Stimulated activated CD4-positive, alpha-beta T cell treated with anti-CD3 and anti-CD28 coated beads, Interleukin-2, amount 100 ng/mL, for 48 hours (primary cell): ENCODE results near the gene ABCG8.
"Not testable (repeated sequence)": the region's sequence is repeated elsewhere in the genome, so short reads cannot be mapped to it uniquely, and the experiment has no call there.

Experiments used
- DNase-seq, 2 donors: peaks; one replicate each; pipeline ENCODE4 v3.0.0-alpha.2; 2020

ABCG8 gene

GRCh38 chr2:43874776-43875451 is 36.1 kb downstream of the ABCG8 start:
- DNase-seq = no peak

GRCh38 chr2:43877782-43878464 is 39.2 kb downstream of the ABCG8 start:
- DNase-seq = peak; percentile 72 to 77

- DNase-seq = no peak
Observed at GRCh38 chr2:43879261-43879660, 40.5 kb downstream of the ABCG8 start.

- DNase-seq = no peak
Observed at GRCh38 chr2:43880471-43880870, 41.7 kb downstream of the ABCG8 start.

GRCh38 chr2:43880952-43881351 is 42.2 kb downstream of the ABCG8 start:
- DNase-seq = no peak

DNA sequence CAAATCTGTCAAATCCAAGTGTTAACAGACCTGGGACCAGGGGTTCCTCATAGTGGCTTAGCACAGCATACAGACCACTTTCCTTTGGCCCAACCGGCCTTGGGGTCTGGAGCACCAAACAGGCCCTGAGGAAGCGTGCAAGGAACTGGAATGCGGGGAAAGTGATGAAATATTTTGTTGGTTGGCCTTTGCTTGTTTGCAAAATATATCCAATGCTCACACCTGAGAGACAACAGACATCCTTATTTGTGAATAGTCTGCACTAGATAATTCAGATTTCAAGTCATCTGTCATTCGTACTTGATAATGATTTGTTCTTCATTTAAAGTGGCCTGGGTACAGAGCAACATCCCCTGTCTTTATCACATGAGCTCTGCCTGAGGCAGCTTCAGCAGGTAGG is 43.5 kb downstream of the ABCG8 start:
- no peak for DNase-seq

- DNase-seq = no peak
Observed at GRCh38 chr2:43884689-43885088, 45.9 kb downstream of the ABCG8 start.

DNA sequence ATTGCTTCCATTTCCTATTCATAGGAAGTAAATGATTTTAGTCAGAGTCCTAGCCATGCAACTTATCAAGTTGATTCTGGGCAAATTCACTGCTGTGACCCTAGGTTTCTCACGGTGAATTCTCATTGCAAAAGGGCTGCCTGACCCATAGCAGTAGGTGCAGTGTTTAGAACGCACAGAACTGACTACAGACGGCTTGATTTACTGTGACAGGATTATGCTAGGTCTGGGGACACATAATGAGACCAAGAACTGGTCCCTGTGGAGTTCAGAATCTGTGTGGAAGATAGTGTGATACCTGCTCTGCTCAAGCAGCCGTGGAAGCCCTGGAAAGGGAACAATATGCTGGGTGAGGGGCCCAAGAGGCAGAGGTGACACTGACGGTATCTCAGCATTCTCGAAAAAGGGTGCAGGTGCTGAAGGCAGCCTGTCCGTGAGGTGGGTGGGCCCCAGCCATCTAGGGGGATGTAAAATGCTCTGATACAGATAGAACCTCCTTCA is 46.4 kb downstream of the ABCG8 start:
- no peak for DNase-seq

DNA sequence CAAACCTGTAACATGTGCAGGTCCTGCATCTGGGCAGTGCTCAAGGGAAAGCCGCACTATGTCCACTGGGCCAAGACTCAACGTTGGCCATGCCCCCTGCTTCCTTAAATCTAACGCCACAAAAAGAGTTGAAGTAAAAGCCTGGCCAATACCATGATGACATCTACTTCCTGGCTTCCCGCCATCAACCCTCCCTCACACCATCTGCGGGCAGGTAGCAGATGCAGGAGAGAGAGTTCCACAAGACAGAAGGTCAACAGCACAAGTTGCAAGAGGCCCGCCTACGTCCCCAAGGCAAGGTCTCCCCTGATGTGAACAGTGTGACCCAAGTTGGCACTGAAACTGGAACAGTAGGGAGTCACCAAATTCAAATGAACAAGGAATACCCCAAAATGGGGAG is 48.4 kb downstream of the ABCG8 start:
- DNase-seq = no peak

GRCh38 chr2:43889416-43889815 is 50.6 kb downstream of the ABCG8 start:
- DNase-seq = no peak

GRCh38 chr2:43890855-43891254 is 52.1 kb downstream of the ABCG8 start:
- no peak for DNase-seq

GRCh38 chr2:43894743-43895142 is 56.0 kb downstream of the ABCG8 start:
- DNase-seq = no peak

- no peak for DNase-seq
Observed at GRCh38 chr2:43896906-43897305, 58.1 kb downstream of the ABCG8 start.

DNA sequence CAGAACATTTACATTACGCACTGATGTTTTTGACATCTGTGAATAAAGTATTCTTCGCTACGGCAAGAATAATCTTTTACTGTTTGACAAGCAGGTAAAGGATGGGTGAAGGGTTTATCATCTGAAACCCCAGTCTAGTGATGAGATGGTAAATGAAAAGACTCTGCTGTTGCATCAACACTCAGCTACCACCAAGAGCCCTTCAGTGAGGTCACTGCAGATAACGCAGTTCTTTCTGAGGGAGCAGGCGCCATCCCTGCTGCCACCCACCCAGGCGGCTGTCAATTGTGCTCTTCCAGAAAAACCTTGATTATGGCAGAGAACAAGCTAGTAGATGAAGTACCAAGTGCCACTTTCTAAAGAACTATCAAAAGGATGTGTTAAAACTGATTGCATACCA is 58.7 kb downstream of the ABCG8 start:
- no peak for DNase-seq

GRCh38 chr2:43898134-43898837 is 59.5 kb downstream of the ABCG8 start:
- DNase-seq = no peak

- no peak for DNase-seq
Observed at GRCh38 chr2:43898838-43899346, 60.1 kb downstream of the ABCG8 start.

- no peak for DNase-seq
Observed at GRCh38 chr2:43899589-43899988, 60.8 kb downstream of the ABCG8 start.

- no peak for DNase-seq
Observed at GRCh38 chr2:43905371-43905803, 66.6 kb downstream of the ABCG8 start.

GRCh38 chr2:43905871-43906270 is 67.1 kb downstream of the ABCG8 start:
- no peak for DNase-seq

DNA sequence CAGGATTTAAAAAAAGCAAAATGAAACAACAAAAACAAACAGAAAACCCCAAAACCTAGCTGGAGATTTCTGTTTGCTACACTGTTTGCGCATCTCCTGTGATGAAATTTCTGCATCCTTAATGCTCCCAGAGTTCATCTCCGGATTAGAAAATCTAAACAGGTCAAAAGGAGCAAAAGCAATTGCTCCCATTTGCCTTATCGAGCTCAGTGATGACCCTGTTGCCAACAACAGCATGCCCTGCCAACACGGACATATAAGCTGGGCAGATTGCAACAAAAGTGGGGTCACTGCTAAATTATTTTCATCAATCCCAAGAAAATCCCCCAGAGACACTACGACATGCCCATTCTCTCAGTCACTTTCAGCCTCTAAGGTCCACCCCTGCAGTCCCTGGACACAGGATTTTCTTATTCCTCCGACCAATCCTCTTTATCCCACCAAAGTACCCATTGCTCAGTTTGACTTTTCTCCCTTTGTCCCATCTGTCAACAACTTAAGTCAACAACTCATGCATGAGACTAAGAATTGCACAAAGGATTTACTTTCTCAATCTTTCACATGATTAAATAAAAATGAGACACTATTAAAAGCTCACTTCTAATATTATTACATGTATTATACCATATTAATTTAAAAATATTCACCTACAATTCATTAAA is 67.8 kb downstream of the ABCG8 start:
- DNase-seq = no peak

DNA sequence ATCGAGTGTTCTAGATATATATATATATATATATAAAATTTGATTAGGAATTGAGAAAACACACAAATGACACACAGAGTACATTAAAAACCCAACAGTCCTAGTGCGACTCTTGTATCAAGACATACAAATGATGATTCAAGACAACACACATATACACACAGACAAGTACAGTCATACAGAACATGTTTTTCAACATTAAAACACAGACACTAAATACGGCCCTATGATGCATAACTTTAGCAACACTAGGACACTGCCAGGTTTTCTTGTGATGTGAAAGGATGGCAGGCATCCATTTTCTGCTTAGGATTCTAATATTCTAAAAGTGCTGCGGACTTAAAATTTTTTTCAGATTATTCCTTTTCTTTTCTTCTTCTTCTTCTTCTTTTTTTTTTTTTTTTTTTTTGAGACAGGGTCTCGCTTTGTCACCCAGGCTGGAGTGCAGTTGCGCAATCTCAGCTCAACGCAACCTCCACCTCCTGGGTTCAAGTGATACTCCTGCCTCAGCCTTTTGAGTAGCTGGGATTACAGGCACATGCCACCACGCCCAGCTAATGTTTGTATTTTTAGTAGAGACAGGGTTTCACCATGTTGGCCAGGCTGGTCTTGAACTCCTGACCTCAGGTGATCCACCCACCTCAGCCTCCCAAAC is 72.5 kb downstream of the ABCG8 start:
- not testable (repeated sequence) for DNase-seq

GRCh38 chr2:43924463-43924862 is 85.7 kb downstream of the ABCG8 start:
- DNase-seq = no peak

- no peak for DNase-seq
Observed at GRCh38 chr2:43925431-43925830, 86.7 kb downstream of the ABCG8 start.
